B cell (primary cell): ENCODE data around the gene TMEM45A. TPM values are rescaled to one million over a fixed set of nuclear protein-coding genes. Genes with fewer than 3 reads are reported as not detected.

Source experiments
- ATAC-seq: fragments of 200-7000 bp; cut with Tn5 transposase; one replicate; pipeline ENCODE4 v1.10.0; 2021; ENCODE audit warnings: low read depth, mild to moderate bottlenecking, moderate number of reproducible peaks, moderate library complexity
- CTCF ChIA-PET: fragments of 350-600 bp; sonication (Branson Sonifier 250); formaldehyde crosslinking; loops from one replicate; lab custom pipeline; 2021; ENCODE audit warnings: antibody characterized with exemption, inconsistent platforms; lab: Charles Lee
- POLR2A ChIA-PET: fragments of 350-600 bp; sonication (Branson Sonifier 250); formaldehyde crosslinking; loops from one replicate; lab custom pipeline; 2021; ENCODE audit warnings: antibody characterized with exemption; lab: Charles Lee
- DNase-seq: peaks from one replicate; pipeline ENCODE4 v3.0.0; 2013
- H2AFZ ChIP-seq: 2 replicates; pipeline ENCODE4 v1.6.1; 2012; ENCODE audit warnings: mild to moderate bottlenecking, low read depth, low read length; ENCODE audit not compliant: insufficient read depth, poor library complexity, severe bottlenecking
- H3K27ac ChIP-seq, 2 donors: 1 replicate in 1 of 2; 2 replicates in 1 of 2; pipeline ENCODE4 v1.5.1; 2012 to 2013; ENCODE audit warnings: low read length in 2 of 2, mild to moderate bottlenecking in 2 of 2, moderate library complexity in 1 of 2
- H3K27me3 ChIP-seq, 4 experiments: fragments of 200-600 bp in 1 of 4; sonication (generic) in 1 of 4; replicated peaks in 1 of 4; 1 replicate in 2 of 4; 2 replicates in 2 of 4; pipeline versions ENCODE4 v1.6.1 to v1.7.0; 2013 to 2016; ENCODE audit warnings: low read length in 3 of 4, mild to moderate bottlenecking in 2 of 4, mixed read lengths in 1 of 4, moderate library complexity in 1 of 4; ENCODE audit not compliant: insufficient read depth in 4 of 4, control insufficient read depth in 3 of 4; ENCODE audit errors: control extremely low read depth in 1 of 4
- H3K36me3 ChIP-seq, 2 experiments: replicated peaks in 1 of 2; 1 replicate in 1 of 2; 2 replicates in 1 of 2; pipeline versions ENCODE4 v1.6.1 to v1.7.1; 2013; ENCODE audit warnings: low read length in 1 of 2; ENCODE audit not compliant: insufficient read depth in 2 of 2, control insufficient read depth in 1 of 2; ENCODE audit errors: control extremely low read depth in 1 of 2, extremely low read depth in 1 of 2
- H3K4me1 ChIP-seq, 2 donors: fragments of 200-600 bp in 1 of 2; sonication (generic) in 1 of 2; 1 replicate in 1 of 2; 2 replicates in 1 of 2; pipeline versions ENCODE4 v1.5.1 to v1.6.1; 2013 to 2017; ENCODE audit warnings: low read length in 2 of 2; ENCODE audit not compliant: control insufficient read depth in 2 of 2, insufficient read depth in 2 of 2
- H3K4me2 ChIP-seq: replicated peaks from 2 replicates; pipeline ENCODE3; 2012; ENCODE audit warnings: mild to moderate bottlenecking, low read depth, low read length; ENCODE audit not compliant: poor library complexity, severe bottlenecking
- H3K4me3 ChIP-seq, 5 experiments: fragments of 200-600 bp in 1 of 5; sonication (generic) in 1 of 5; 1 replicate in 3 of 5; 2 replicates in 2 of 5; pipeline versions ENCODE4 v1.5.1 to v1.7.0; 2011 to 2016; ENCODE audit warnings: low read length in 4 of 5, mild to moderate bottlenecking in 4 of 5, low read depth in 2 of 5, control low read depth in 1 of 5, moderate library complexity in 1 of 5; ENCODE audit not compliant: insufficient read depth in 1 of 5; ENCODE audit errors: control extremely low read depth in 1 of 5, extremely low read depth in 1 of 5
- H3K79me2 ChIP-seq: fragments of 200-600 bp; sonication (generic); one replicate; pipeline ENCODE4 v1.6.0; 2016; ENCODE audit warnings: low read length; ENCODE audit not compliant: control insufficient read depth, insufficient read depth
- H3K9ac ChIP-seq: fragments of 200-600 bp; sonication (generic); 2 replicates; pipeline ENCODE4 v1.6.1; 2017; ENCODE audit warnings: mild to moderate bottlenecking, low read length, moderate library complexity
- H3K9me3 ChIP-seq, 3 donors: one replicate each; pipeline versions ENCODE4 v1.6.1 to v1.7.1; 2013; ENCODE audit warnings: low read length in 2 of 3; ENCODE audit not compliant: control insufficient read depth in 2 of 3, insufficient read depth in 1 of 3; ENCODE audit errors: control extremely low read depth in 1 of 3
- H4K20me1 ChIP-seq: 2 replicates; pipeline ENCODE4 v1.6.0; 2012; ENCODE audit warnings: mild to moderate bottlenecking, low read length; ENCODE audit not compliant: insufficient read depth, control insufficient read depth, poor library complexity, severe bottlenecking
- H3K27ac Mint-ChIP-seq: one replicate; pipeline ENCODE4 v1.8.0; 2021; ENCODE audit warnings: mixed read lengths
- H3K27me3 Mint-ChIP-seq: one replicate; pipeline ENCODE4 v1.8.0; 2021; ENCODE audit warnings: mixed read lengths
- H3K4me1 Mint-ChIP-seq: one replicate; pipeline ENCODE4 v1.8.0; 2021; ENCODE audit warnings: mixed read lengths
- H3K4me3 Mint-ChIP-seq: one replicate; pipeline ENCODE4 v1.8.0; 2021; ENCODE audit warnings: mixed read lengths
- H3K9me3 Mint-ChIP-seq: one replicate; pipeline ENCODE4 v1.8.0; 2022; ENCODE audit warnings: mixed read lengths; ENCODE audit not compliant: insufficient read depth
- EZH2 ChIP-seq: IDR thresholded peaks from 2 replicates; pipeline ENCODE4 v1.6.1; 2012; ENCODE audit warnings: borderline replicate concordance, low read depth, mild to moderate bottlenecking, moderate library complexity, low read length; ENCODE audit not compliant: insufficient read depth, poor library complexity, severe bottlenecking
- intact Hi-C: fragments of 100-400 bp; cut with micrococcal nuclease; formaldehyde crosslinking; loops from one replicate; pipeline ENCODE4 v1.10.0; 2022
- polyA plus RNA-seq: library from polyadenylated mRNA; depleted of rRNA; stranded (reverse); fragments of >200 nt; gene quantifications from 2 replicates; pipeline ENCODE4 v1.2.3, GENCODE V29; 2012
- total RNA-seq, 2 donors: library from RNA; stranded (reverse); fragments of 120-200 nt in 1 of 2; gene quantifications; 1 replicate in 1 of 2; 2 replicates in 1 of 2; pipeline versions ENCODE4 v1.2.3 to v1.2.4, GENCODE V29; 2013 to 2022
- TF ChIP-seq, protein P1 (sequence below): fragments of 200-600 bp; IDR thresholded peaks from one replicate; pipeline ENCODE4 v1.8.0; 2022; ENCODE audit warnings: antibody characterized with exemption, mild to moderate bottlenecking

TMEM45A gene
- total and polyA plus RNA-seq, 2 donors (not counting 1 experiment from before 2014, with no cell fraction given) = 0.20 TPM; not detected in 1

DNA sequence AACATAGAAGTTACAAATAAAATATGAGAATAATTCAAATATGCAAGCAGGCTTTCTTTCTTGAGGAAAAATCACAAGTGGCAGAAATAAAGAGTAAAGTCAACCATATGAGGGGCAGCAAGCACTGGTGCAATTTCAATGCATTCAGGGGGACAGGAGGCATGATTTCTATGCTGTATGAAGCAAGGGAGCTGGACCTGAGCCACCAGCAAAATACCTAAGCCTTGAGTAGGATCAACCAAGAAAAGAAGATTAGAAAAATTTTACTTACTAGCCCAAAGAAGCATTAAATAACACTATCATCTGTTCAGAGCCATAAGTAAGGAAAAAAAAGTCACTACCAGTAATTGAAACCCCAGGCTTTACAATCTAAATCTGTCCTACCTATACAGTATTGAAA lies 123.3 kb downstream of the TMEM45A start:
- no peak overlapping the region for H3K9ac ChIP-seq
- CTCF ChIA-PET = no interaction called here
- no peak for TF ChIP-seq EZH2
- TF ChIP-seq, protein P1, sequence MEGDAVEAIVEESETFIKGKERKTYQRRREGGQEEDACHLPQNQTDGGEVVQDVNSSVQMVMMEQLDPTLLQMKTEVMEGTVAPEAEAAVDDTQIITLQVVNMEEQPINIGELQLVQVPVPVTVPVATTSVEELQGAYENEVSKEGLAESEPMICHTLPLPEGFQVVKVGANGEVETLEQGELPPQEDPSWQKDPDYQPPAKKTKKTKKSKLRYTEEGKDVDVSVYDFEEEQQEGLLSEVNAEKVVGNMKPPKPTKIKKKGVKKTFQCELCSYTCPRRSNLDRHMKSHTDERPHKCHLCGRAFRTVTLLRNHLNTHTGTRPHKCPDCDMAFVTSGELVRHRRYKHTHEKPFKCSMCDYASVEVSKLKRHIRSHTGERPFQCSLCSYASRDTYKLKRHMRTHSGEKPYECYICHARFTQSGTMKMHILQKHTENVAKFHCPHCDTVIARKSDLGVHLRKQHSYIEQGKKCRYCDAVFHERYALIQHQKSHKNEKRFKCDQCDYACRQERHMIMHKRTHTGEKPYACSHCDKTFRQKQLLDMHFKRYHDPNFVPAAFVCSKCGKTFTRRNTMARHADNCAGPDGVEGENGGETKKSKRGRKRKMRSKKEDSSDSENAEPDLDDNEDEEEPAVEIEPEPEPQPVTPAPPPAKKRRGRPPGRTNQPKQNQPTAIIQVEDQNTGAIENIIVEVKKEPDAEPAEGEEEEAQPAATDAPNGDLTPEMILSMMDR = no peak
- H2AFZ ChIP-seq = no peak overlapping the region
- no peaks in the 10 kb centered on the region for H3K9me3 ChIP-seq
- H3K4me1 ChIP-seq = no peaks in the 10 kb centered on the region
- DNase-seq = no peak
- intact Hi-C loops = no loop called here
- POLR2A ChIA-PET = no interaction called here
- H3K4me1 Mint-ChIP-seq = no peaks in the 10 kb centered on the region
- no peaks in the 10 kb centered on the region for H3K36me3 ChIP-seq
- H3K27ac Mint-ChIP-seq = no peak overlapping the region
- H4K20me1 ChIP-seq = no peaks in the 10 kb centered on the region
- H3K27me3 Mint-ChIP-seq = peaks cover 30% of the 10 kb centered on the region
- H3K9me3 Mint-ChIP-seq = no peaks in the 10 kb centered on the region
- no peak overlapping the region for H3K4me3 ChIP-seq
- no peak overlapping the region for H3K27ac ChIP-seq
- H3K79me2 ChIP-seq = no peaks in the 10 kb centered on the region
- no peak overlapping the region for H3K4me3 Mint-ChIP-seq
- H3K4me2 ChIP-seq = no peak overlapping the region
- no peak for ATAC-seq
- peaks cover 0 to 2% (median 0%) of the 10 kb centered on the region in 4 experiments for H3K27me3 ChIP-seq

DNA sequence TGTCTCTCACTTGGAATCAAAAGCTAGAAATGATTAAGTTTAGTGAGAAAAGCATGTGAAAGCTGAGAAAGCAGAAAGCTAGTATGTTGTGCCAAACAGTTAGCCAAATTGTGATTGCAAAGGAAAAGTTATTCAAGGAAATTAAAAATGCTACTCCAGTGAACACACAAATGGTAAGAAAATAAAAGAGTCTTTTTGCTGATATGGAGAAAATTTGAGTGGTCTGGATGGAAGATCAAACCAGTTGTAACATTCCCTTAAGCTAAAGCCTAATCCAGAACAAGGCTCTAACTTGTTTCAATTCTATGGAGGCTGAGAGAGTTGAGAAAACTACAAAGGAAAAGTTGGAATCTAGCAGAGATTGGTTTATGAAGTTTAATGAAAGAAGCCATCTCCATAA lies 128.8 kb downstream of the TMEM45A start:
- TF ChIP-seq EZH2 = no peak
- TF ChIP-seq, protein P1 = no peak
- CTCF ChIA-PET = no interaction called here
- no peaks in the 10 kb centered on the region for H3K9me3 Mint-ChIP-seq
- H3K9me3 ChIP-seq = no peaks in the 10 kb centered on the region
- peaks cover 12% of the 10 kb centered on the region for H3K27me3 Mint-ChIP-seq
- no peak overlapping the region for H3K4me3 Mint-ChIP-seq
- H3K36me3 ChIP-seq = no peaks in the 10 kb centered on the region
- no peaks in the 10 kb centered on the region for H3K4me1 Mint-ChIP-seq
- no peak overlapping the region for H3K27ac Mint-ChIP-seq
- H3K27me3 ChIP-seq = peaks cover 0 to 3% (median 0%) of the 10 kb centered on the region in 4 experiments
- H4K20me1 ChIP-seq = no peaks in the 10 kb centered on the region
- H3K4me2 ChIP-seq = no peak overlapping the region
- intact Hi-C loops = no loop called here
- ATAC-seq = no peak
- no peak overlapping the region for H3K27ac ChIP-seq
- POLR2A ChIA-PET = no interaction called here
- no peak overlapping the region for H2AFZ ChIP-seq
- H3K4me1 ChIP-seq = no peaks in the 10 kb centered on the region
- H3K4me3 ChIP-seq = no peak overlapping the region
- no peak overlapping the region for H3K9ac ChIP-seq
- DNase-seq = no peak
- no peaks in the 10 kb centered on the region for H3K79me2 ChIP-seq

Other genes with a start within 250 kb of the TMEM45A start
- 36.5 and 48.5 TPM in 2 replicates for gene TBC1D23, start 231.6 kb upstream of the TMEM45A start, total RNA-seq
- gene TBC1D23, start 231.6 kb upstream of the TMEM45A start, polyA plus RNA-seq = 7.2 and 14.2 TPM in 2 replicates
- gene NIT2, start 157.9 kb upstream of the TMEM45A start, total RNA-seq = 34.4 and 36.5 TPM in 2 replicates
- gene NIT2, start 157.9 kb upstream of the TMEM45A start, polyA plus RNA-seq = 32.4 and 40.3 TPM in 2 replicates
- gene TOMM70, start 91.5 kb upstream of the TMEM45A start, total RNA-seq = 28.8 and 30.0 TPM in 2 replicates
- gene TOMM70, start 91.5 kb upstream of the TMEM45A start, polyA plus RNA-seq = 6.9 and 7.2 TPM in 2 replicates
- 1.6 and 1.9 TPM in 2 replicates for gene LNP1, start 91.1 kb upstream of the TMEM45A start, total RNA-seq
- 0.39 and 0.94 TPM in 2 replicates for gene LNP1, start 91.1 kb upstream of the TMEM45A start, polyA plus RNA-seq
- gene ADGRG7, start 117.0 kb downstream of the TMEM45A start, total RNA-seq = not detected in 2 replicates
- not detected in 2 replicates for gene ADGRG7, start 117.0 kb downstream of the TMEM45A start, polyA plus RNA-seq
- 44.0 and 51.6 TPM in 2 replicates for gene TFG, start 216.9 kb downstream of the TMEM45A start, total RNA-seq
- 40.3 and 41.3 TPM in 2 replicates for gene TFG, start 216.9 kb downstream of the TMEM45A start, polyA plus RNA-seq